HL-60 (cell line): Measurements from ENCODE around the gene IRF4.

ENCODE experiments used
- DNase-seq, 2 experiments: peaks; one replicate each; pipeline ENCODE4 v3.0.0-alpha.2; 2010 to 2020; ENCODE audit warnings: low read depth in 1 of 2, low spot score in 1 of 2
- H3K27ac ChIP-seq: fragments of 250-450 bp; sonication (Bioruptor Pico); replicated peaks from 2 replicates; pipeline ENCODE4 v1.5.1; 2020; ENCODE audit warnings: mild to moderate bottlenecking, moderate library complexity
- H3K27me3 ChIP-seq: fragments of 250-450 bp; sonication (Bioruptor Pico); 2 replicates; pipeline ENCODE4 v1.5.1; 2021; ENCODE audit warnings: mild to moderate bottlenecking, moderate library complexity; ENCODE audit not compliant: insufficient read depth, poor library complexity, severe bottlenecking
- H3K4me3 ChIP-seq: replicated peaks from 2 replicates; pipeline ENCODE4 v1.5.1; 2011; ENCODE audit warnings: mild to moderate bottlenecking, control low read depth, low read length; ENCODE audit not compliant: insufficient read depth
- GABPA ChIP-seq: IDR thresholded peaks from 2 replicates; pipeline ENCODE4 v1.6.1; 2012; ENCODE audit warnings: low read depth
- POLR2AphosphoS5 ChIP-seq: IDR thresholded peaks from 2 replicates; pipeline ENCODE4 v1.6.1; 2012; ENCODE audit warnings: low read depth
- SPI1 ChIP-seq: IDR thresholded peaks from 2 replicates; pipeline ENCODE4 v1.6.1; 2012; ENCODE audit warnings: low read depth, mild to moderate bottlenecking, borderline replicate concordance
- TF ChIP-seq, protein P1 (sequence below): IDR thresholded peaks from 2 replicates; pipeline ENCODE4 v1.6.1; 2012; ENCODE audit warnings: low read depth; ENCODE audit not compliant: insufficient replicate concordance
- TF ChIP-seq, protein P2 (sequence below): IDR thresholded peaks from one replicate; pipeline ENCODE4 v1.5.1; 2011; ENCODE audit warnings: low read length, control low read depth, inconsistent platforms; ENCODE audit not compliant: insufficient read depth

The IRF4 gene

DNA sequence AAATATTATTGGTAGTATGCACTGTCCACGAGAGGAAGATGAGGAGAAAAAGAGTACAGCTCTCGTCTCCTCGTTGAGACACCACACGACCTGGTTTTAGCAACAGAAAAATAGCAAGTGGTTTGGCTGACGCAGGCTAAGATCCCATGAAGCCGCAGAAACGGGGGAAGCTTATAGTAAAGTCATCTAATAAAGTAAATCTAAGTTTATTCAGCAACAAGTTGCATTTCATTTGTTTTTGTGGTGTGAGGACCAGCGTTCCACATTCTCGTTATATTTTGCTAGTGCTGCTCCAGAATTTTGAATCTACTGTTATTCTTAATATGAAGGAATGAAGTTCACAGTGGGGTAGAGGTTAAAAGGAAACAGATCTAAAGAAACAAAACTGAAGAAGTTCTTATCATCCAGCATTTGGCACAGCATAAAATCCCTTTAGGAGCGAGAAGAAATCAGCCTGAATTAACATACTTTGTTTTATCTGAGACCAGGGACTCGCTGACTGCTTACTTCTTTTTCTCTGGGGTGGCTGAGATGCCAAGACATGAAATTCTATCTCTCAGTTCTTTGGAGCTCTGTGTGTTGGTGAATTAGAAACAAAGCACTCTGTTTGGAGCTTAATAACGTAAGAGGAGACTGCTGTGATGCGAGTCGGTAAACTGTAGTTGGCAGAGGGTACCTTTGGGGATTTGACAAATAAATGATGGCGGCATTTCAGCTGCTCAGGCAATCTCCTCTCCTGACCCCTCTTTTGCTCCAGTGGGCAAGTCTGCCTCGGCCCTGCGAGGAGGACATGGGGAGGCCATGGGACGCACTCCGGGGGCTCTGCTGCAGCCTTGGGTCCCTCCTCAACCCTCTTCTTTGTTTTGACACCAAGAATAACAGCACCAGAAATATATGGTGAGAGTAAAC lies 24.9 kb upstream of the IRF4 start:
- Histone ChIP-seq H3K27ac (no peak overlapping the region), H3K27me3 (peaks cover 3% of the 10 kb centered on the region), H3K4me3 (no peak overlapping the region)
- no peak for TF ChIP-seq GABPA
- TF ChIP-seq, protein P1, sequence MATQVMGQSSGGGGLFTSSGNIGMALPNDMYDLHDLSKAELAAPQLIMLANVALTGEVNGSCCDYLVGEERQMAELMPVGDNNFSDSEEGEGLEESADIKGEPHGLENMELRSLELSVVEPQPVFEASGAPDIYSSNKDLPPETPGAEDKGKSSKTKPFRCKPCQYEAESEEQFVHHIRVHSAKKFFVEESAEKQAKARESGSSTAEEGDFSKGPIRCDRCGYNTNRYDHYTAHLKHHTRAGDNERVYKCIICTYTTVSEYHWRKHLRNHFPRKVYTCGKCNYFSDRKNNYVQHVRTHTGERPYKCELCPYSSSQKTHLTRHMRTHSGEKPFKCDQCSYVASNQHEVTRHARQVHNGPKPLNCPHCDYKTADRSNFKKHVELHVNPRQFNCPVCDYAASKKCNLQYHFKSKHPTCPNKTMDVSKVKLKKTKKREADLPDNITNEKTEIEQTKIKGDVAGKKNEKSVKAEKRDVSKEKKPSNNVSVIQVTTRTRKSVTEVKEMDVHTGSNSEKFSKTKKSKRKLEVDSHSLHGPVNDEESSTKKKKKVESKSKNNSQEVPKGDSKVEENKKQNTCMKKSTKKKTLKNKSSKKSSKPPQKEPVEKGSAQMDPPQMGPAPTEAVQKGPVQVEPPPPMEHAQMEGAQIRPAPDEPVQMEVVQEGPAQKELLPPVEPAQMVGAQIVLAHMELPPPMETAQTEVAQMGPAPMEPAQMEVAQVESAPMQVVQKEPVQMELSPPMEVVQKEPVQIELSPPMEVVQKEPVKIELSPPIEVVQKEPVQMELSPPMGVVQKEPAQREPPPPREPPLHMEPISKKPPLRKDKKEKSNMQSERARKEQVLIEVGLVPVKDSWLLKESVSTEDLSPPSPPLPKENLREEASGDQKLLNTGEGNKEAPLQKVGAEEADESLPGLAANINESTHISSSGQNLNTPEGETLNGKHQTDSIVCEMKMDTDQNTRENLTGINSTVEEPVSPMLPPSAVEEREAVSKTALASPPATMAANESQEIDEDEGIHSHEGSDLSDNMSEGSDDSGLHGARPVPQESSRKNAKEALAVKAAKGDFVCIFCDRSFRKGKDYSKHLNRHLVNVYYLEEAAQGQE, result no peak
- no peak for TF ChIP-seq POLR2AphosphoS5
- TF ChIP-seq, protein P2, sequence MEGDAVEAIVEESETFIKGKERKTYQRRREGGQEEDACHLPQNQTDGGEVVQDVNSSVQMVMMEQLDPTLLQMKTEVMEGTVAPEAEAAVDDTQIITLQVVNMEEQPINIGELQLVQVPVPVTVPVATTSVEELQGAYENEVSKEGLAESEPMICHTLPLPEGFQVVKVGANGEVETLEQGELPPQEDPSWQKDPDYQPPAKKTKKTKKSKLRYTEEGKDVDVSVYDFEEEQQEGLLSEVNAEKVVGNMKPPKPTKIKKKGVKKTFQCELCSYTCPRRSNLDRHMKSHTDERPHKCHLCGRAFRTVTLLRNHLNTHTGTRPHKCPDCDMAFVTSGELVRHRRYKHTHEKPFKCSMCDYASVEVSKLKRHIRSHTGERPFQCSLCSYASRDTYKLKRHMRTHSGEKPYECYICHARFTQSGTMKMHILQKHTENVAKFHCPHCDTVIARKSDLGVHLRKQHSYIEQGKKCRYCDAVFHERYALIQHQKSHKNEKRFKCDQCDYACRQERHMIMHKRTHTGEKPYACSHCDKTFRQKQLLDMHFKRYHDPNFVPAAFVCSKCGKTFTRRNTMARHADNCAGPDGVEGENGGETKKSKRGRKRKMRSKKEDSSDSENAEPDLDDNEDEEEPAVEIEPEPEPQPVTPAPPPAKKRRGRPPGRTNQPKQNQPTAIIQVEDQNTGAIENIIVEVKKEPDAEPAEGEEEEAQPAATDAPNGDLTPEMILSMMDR, result no peak
- no peak for TF ChIP-seq SPI1
- no peak for DNase-seq

DNA sequence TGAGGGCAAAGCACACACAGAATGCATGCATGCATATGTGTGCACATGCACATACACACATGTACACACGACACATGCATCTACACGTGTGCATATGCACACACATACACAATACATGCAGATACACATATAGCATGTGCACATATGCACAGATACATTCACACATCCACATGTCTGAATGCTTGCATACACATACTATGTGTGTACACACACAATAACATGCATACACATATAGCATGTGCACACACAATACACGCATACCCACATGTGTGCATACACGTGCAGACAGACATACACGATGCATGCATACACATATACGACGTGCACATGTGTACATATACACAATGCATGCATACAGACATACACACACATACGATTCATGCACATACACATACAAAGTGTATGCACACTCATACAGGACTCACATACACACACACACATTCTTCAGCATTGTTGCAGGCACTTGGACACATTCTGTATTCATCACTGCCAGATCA lies 24.2 kb upstream of the IRF4 start:
- Histone ChIP-seq H3K27me3 (peaks cover 3% of the 10 kb centered on the region), H3K27ac (no peak overlapping the region), H3K4me3 (no peak overlapping the region)
- no peak for TF ChIP-seq SPI1
- TF ChIP-seq POLR2AphosphoS5, result no peak
- TF ChIP-seq, protein P2, result no peak
- TF ChIP-seq, protein P1, result no peak
- no peak for TF ChIP-seq GABPA
- no peak for DNase-seq

DNA sequence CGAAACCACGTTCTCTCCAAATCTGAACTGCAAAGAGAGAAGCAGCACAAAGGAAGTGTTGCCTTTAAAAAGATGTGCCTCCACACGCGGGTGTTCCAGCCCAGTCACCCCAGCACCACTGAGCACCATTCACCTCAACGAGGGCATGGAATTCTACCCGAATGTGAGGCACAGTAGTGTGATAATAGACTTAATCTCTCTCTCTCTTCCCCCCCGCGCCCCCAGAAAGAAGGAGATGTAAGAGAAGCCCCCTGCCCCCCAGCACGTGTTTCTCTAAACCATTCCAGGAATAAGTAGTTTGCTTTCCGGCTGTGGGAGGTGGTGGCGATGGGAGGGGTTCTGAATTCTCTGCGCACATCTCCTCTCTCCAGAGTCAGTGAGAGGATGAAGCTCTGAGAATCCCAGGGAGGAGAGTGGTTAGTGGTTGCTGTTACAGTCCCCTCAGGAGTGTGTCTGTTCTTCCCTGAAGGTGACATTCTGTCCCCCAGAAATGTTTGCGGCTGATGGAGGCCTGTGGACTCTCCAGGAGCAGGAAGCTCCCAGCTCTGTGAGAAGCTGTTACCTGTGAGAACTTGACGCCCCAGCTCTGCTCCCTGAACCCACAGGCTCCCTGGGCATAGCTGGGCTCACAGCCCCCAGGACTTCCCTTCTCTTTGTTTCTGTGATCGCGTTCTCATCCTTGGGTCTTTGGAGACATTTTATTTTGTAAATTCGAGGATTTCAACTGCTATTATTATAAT lies 23.5 kb upstream of the IRF4 start:
- TF ChIP-seq GABPA (no peak), SPI1 (no peak), POLR2AphosphoS5 (no peak)
- TF ChIP-seq, protein P2, result no peak
- TF ChIP-seq, protein P1, result no peak

More for the DNA sequence above, 23.5 kb upstream of the IRF4 start:
- DNase-seq, result no peak
- H3K4me3 ChIP-seq, result no peak overlapping the region
- peaks cover 3% of the 10 kb centered on the region for H3K27me3 ChIP-seq
- H3K27ac ChIP-seq, result no peak overlapping the region
